MM.1S (cell line): Measurements from ENCODE around the gene TMEM51.

Source experiments
- DNase-seq: peaks from one replicate; pipeline ENCODE4 v3.0.0-alpha.2; 2015
- H2AFZ ChIP-seq: fragments of 300-600 bp; sonication (generic); 2 replicates; pipeline ENCODE4 v1.6.0; 2016; ENCODE audit warnings: antibody characterized with exemption, low read length
- H3F3A ChIP-seq: fragments of 300-600 bp; sonication (generic); 2 replicates; pipeline ENCODE4 v1.6.1; 2016; ENCODE audit warnings: mild to moderate bottlenecking, antibody characterized with exemption, low read length, moderate library complexity, mixed read lengths; ENCODE audit not compliant: insufficient read depth
- H3K27ac ChIP-seq: fragments of 300-600 bp; sonication (generic); 2 replicates; pipeline ENCODE4 v1.5.1; 2016; ENCODE audit warnings: mild to moderate bottlenecking, low read length
- H3K27me3 ChIP-seq: fragments of 300-600 bp; sonication (generic); replicated peaks from 2 replicates; pipeline ENCODE4 v1.6.0; 2016; ENCODE audit warnings: low read length; ENCODE audit not compliant: insufficient read depth
- H3K36me3 ChIP-seq: fragments of 300-600 bp; sonication (generic); replicated peaks from 2 replicates; pipeline ENCODE4 v1.6.1; 2016; ENCODE audit warnings: mild to moderate bottlenecking, low read length, mixed read lengths; ENCODE audit not compliant: insufficient read depth
- H3K4me1 ChIP-seq: fragments of 300-600 bp; sonication (generic); 2 replicates; pipeline ENCODE4 v1.6.1; 2016; ENCODE audit warnings: low read length, mixed read lengths
- H3K4me2 ChIP-seq: fragments of 300-600 bp; sonication (generic); 2 replicates; pipeline ENCODE4 v1.6.0; 2016; ENCODE audit warnings: low read depth, low read length
- H3K4me3 ChIP-seq: fragments of 300-600 bp; sonication (generic); 2 replicates; pipeline ENCODE4 v1.5.1; 2016; ENCODE audit warnings: low read length, mixed read lengths
- H3K79me2 ChIP-seq: fragments of 300-600 bp; sonication (generic); 2 replicates; pipeline ENCODE4 v1.6.1; 2016; ENCODE audit warnings: mixed run types, low read length, mixed read lengths
- H3K9ac ChIP-seq: fragments of 300-600 bp; sonication (generic); 2 replicates; pipeline ENCODE4 v1.6.1; 2016; ENCODE audit warnings: low read length, mixed read lengths
- H3K9me2 ChIP-seq: fragments of 300-600 bp; sonication (generic); replicated peaks from 2 replicates; pipeline ENCODE4 v1.6.1; 2016; ENCODE audit warnings: mild to moderate bottlenecking, low read length, mixed read lengths; ENCODE audit not compliant: insufficient read depth
- H3K9me3 ChIP-seq: fragments of 300-600 bp; sonication (generic); replicated peaks from 2 replicates; pipeline ENCODE4 v1.6.1; 2016; ENCODE audit warnings: mild to moderate bottlenecking, low read length, mixed read lengths; ENCODE audit not compliant: insufficient read depth
- H4K20me1 ChIP-seq: fragments of 300-600 bp; sonication (generic); 2 replicates; pipeline ENCODE4 v1.6.1; 2016; ENCODE audit warnings: mild to moderate bottlenecking, low read length, moderate library complexity, mixed read lengths; ENCODE audit not compliant: insufficient read depth
- EZH2 ChIP-seq: fragments of 300-600 bp; sonication (generic); optimal IDR thresholded peaks from 2 replicates; pipeline ENCODE3; 2017; ENCODE audit warnings: low read depth, mild to moderate bottlenecking, antibody characterized with exemption, low read length, mixed read lengths
- EZH2phosphoT487 ChIP-seq: fragments of 300-600 bp; sonication (generic); IDR thresholded peaks from 2 replicates; pipeline ENCODE4 v1.6.1; 2018; ENCODE audit warnings: antibody characterized with exemption, low read length
- TF ChIP-seq, protein P1 (sequence below): fragments of 300-600 bp; sonication (generic); IDR thresholded peaks from 2 replicates; pipeline ENCODE4 v1.5.1; 2016; ENCODE audit warnings: antibody characterized with exemption, low read length, mixed read lengths

The TMEM51 gene

DNA sequence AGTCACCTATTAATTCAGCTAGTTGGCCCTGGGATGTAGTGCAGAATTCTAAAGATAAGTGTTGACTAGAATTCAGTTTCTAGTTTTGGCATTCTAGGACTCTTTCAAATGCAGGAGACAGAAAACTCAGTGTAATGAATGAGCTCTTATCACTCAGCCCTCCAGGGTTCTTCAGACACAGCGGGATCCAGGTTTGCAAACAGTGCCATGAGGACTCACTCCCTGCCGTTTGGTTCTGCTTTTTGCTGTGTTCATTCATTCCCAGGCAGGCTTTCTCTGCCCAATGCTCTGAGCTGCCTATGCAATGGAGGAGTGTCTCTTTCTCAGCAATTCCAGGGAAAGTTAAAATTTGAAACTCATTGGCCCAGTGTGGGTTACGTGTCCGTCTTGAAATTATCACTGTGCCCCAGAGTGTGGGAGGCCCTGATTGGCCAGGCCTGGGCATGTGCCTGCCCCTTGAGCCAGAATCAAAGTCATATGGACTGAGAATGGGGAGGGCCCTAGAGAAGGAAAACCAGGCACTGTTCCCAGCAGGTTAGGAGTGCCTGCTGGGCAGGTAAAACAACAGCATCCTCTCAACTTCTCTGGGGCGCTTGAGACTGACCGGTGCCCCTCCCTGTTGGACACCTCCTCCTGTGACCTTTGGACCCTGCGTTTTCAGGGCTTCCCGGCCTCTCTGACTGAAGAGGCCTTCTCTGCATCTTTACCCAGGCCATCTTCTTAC, 43.4 kb downstream of the TMEM51 start:
- H3K9ac ChIP-seq, result no peak overlapping the region
- no peaks in the 10 kb centered on the region for H3K4me1 ChIP-seq
- no peak overlapping the region for H3K27ac ChIP-seq

DNA sequence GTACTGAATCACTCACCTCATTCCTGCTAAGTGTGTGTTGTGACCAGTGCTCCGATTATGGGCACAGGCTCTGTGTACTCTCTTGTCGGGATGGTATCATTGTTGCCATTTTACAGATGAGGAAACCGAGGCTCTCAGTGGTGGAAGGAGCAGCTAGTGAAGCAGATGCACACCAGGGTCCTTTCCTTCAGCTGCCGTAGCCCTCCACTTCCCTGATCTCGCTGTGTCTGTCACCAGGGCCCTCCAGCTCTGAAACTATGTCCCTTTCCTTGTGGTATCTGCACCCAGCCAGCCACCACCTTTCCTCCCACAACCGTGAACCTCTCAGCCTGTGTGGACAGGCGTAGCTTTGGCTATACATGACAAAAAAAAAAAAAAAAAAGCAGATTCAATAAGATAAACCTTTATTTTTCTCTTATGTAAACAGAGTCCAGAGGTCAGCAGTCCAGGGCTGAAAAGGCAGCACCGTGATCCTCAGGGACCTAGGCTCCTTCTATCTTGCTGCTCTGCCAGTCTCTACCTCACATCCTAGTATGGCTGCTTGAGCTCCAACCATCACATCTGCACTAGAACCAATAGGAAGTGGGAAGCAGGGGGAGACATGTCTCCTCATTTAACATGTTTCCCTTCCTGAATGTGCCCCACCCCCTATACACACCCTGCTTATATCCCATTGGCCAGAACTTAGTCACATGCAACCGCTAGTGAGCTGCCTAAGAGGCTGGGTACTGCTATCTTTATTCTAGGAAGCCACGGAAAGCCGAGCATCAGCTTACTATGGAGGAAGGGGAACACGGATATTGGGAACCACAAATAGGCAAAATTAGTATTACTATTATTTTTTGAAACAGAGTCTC, 44.3 kb downstream of the TMEM51 start:
- no peaks in the 10 kb centered on the region for H4K20me1 ChIP-seq
- H3K36me3 ChIP-seq, result no peaks in the 10 kb centered on the region
- no peak overlapping the region for H3K4me3 ChIP-seq
- H3K9me2 ChIP-seq, result no peaks in the 10 kb centered on the region
- H3K27ac ChIP-seq, result no peak overlapping the region
- H3K4me1 ChIP-seq, result no peaks in the 10 kb centered on the region
- no peak overlapping the region for H3K9ac ChIP-seq
- H3K4me2 ChIP-seq, result no peak overlapping the region
- H2AFZ ChIP-seq, result no peak overlapping the region
- H3F3A ChIP-seq, result no peaks in the 10 kb centered on the region
- DNase-seq, result no peak
- no peaks in the 10 kb centered on the region for H3K9me3 ChIP-seq
- no peak for TF ChIP-seq EZH2
- TF ChIP-seq EZH2phosphoT487, result no peak
- TF ChIP-seq, protein P1, sequence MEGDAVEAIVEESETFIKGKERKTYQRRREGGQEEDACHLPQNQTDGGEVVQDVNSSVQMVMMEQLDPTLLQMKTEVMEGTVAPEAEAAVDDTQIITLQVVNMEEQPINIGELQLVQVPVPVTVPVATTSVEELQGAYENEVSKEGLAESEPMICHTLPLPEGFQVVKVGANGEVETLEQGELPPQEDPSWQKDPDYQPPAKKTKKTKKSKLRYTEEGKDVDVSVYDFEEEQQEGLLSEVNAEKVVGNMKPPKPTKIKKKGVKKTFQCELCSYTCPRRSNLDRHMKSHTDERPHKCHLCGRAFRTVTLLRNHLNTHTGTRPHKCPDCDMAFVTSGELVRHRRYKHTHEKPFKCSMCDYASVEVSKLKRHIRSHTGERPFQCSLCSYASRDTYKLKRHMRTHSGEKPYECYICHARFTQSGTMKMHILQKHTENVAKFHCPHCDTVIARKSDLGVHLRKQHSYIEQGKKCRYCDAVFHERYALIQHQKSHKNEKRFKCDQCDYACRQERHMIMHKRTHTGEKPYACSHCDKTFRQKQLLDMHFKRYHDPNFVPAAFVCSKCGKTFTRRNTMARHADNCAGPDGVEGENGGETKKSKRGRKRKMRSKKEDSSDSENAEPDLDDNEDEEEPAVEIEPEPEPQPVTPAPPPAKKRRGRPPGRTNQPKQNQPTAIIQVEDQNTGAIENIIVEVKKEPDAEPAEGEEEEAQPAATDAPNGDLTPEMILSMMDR, result no peak
- 0 out of 2 replicates have a peak, but pooled peaks cover 5% of the 10 kb centered on the region for H3K79me2 ChIP-seq
- H3K27me3 ChIP-seq, result no peaks in the 10 kb centered on the region

More for the DNA sequence above, 43.4 kb downstream of the TMEM51 start:
- H3K9me3 ChIP-seq, result no peaks in the 10 kb centered on the region
- H3K79me2 ChIP-seq, result 0 out of 2 replicates have a peak, but pooled peaks cover 5% of the 10 kb centered on the region
- no peaks in the 10 kb centered on the region for H4K20me1 ChIP-seq
- H3K4me3 ChIP-seq, result no peak overlapping the region
- no peak overlapping the region for H3K4me2 ChIP-seq
- no peaks in the 10 kb centered on the region for H3K9me2 ChIP-seq
- TF ChIP-seq EZH2, result no peak
- TF ChIP-seq, protein P1, result no peak
- no peak for TF ChIP-seq EZH2phosphoT487
- H3K27me3 ChIP-seq, result no peaks in the 10 kb centered on the region
- no peak overlapping the region for H2AFZ ChIP-seq
- no peaks in the 10 kb centered on the region for H3F3A ChIP-seq
- DNase-seq, result no peak
- H3K36me3 ChIP-seq, result no peaks in the 10 kb centered on the region

- H3K9me3 ChIP-seq, result no peaks in the 10 kb centered on the region
- no peaks in the 10 kb centered on the region for H3K27me3 ChIP-seq
- no peaks in the 10 kb centered on the region for H4K20me1 ChIP-seq
- H3K4me2 ChIP-seq, result no peak overlapping the region
- TF ChIP-seq, protein P1, result no peak
- TF ChIP-seq EZH2 (no peak), EZH2phosphoT487 (no peak)
- no peak overlapping the region for H3K27ac ChIP-seq
- no peak overlapping the region for H2AFZ ChIP-seq
- no peaks in the 10 kb centered on the region for H3K9me2 ChIP-seq
- no peak overlapping the region for H3K4me3 ChIP-seq
- no peak for DNase-seq
- no peaks in the 10 kb centered on the region for H3F3A ChIP-seq
- no peaks in the 10 kb centered on the region for H3K36me3 ChIP-seq
- H3K9ac ChIP-seq, result no peak overlapping the region
- no peaks in the 10 kb centered on the region for H3K4me1 ChIP-seq
- 0 out of 2 replicates have a peak, but pooled peaks cover 5% of the 10 kb centered on the region for H3K79me2 ChIP-seq
Observed at GRCh38 chr1:15198684-15199083, 45.1 kb downstream of the TMEM51 start.
